Endometrial microvascular endothelial cells (primary cell): ENCODE measurements around the gene TFEB. TPM values are rescaled to one million over a fixed set of nuclear protein-coding genes. Genes with fewer than 3 reads are reported as not detected.

Experiments
- in situ Hi-C: cut with HindIII; loops from 2 replicates; pipeline ENCODE4 v1.10.0; 2017; ENCODE audit warnings: low sequenced_read_pairs, low pct_unique_long_range_greater_than_20kb; ENCODE audit errors: inconsistent ontology term
- total RNA-seq: library from RNA; depleted of rRNA; stranded (reverse); fragments of >200 nt; gene quantifications from one replicate; pipeline ENCODE4 v1.2.3, GENCODE V29; 2015; ENCODE audit errors: inconsistent ontology term

The TFEB gene
- total RNA-seq, 1 donor from 2014 or later = 5.9 TPM

- in situ Hi-C loops = no loop called here
These were observed 8.2 kb upstream of the TFEB start for GRCh38 chr6:41743406-41744235.

GRCh38 chr6:41741625-41742490 lies 6.5 kb upstream of the TFEB start:
- in situ Hi-C loops = no loop called here

- in situ Hi-C loops = no loop called here
These were observed 5.2 kb upstream of the TFEB start for GRCh38 chr6:41740366-41741162.

- in situ Hi-C loops = no loop called here
These were observed 3.6 kb upstream of the TFEB start for GRCh38 chr6:41739041-41739440.

GRCh38 chr6:41737591-41738130 lies 2.3 kb upstream of the TFEB start:
- in situ Hi-C loops = no loop called here

GRCh38 chr6:41736800-41737555 lies 1.6 kb upstream of the TFEB start:
- in situ Hi-C loops = no loop called here

GRCh38 chr6:41736186-41736733 lies 852 bp upstream of the TFEB start:
- in situ Hi-C loops = no loop called here

GRCh38 chr6:41734666-41735426 lies 562 bp downstream of the TFEB start:
- in situ Hi-C loops = no loop called here

- in situ Hi-C loops = no loop called here
These were observed 1.4 kb downstream of the TFEB start for GRCh38 chr6:41733707-41734665.

GRCh38 chr6:41733360-41733706 lies 2.1 kb downstream of the TFEB start:
- in situ Hi-C loops = no loop called here

GRCh38 chr6:41732591-41733359 lies 2.6 kb downstream of the TFEB start:
- in situ Hi-C loops = no loop called here

GRCh38 chr6:41732149-41732548 lies 3.3 kb downstream of the TFEB start:
- in situ Hi-C loops = no loop called here

- in situ Hi-C loops = no loop called here
These were observed 3.8 kb downstream of the TFEB start for GRCh38 chr6:41731561-41732086.

- in situ Hi-C loops = no loop called here
These were observed 4.6 kb downstream of the TFEB start for GRCh38 chr6:41730531-41731436.

- in situ Hi-C loops = no loop called here
These were observed 5.8 kb downstream of the TFEB start for GRCh38 chr6:41729624-41730023.
